ENCODE results near the gene VPS29. TPM values are rescaled to one million over a fixed set of nuclear protein-coding genes. Genes with fewer than 3 reads are reported as not detected.
A peak's percentile ranks its signal among the peaks of the same experiment; 100 is the strongest.

VPS29 gene
- total and polyA plus RNA-seq, 4 donors = 99.6 to 223 (median 172) TPM

GRCh38 chr12:110514363-110514762 is 12.5 kb upstream of the VPS29 start:
- no peaks in the 10 kb centered on the region for H3K9me3 ChIP-seq (ENCODE audit: control insufficient read depth, low read length)
- DNase-seq (no peak), ATAC-seq (ENCODE audit: low FRiP score) (no peak)
- no peak overlapping the region for H3K27ac ChIP-seq (ENCODE audit: low read depth in 1 of 2, low read length in 2 of 2)
- 71 to 74% methylated on average over 1 of the region's 1 CpG for WGBS, 2 donors
- H3K4me1 ChIP-seq (ENCODE audit: control insufficient read depth in 1 of 2, insufficient read depth in 2 of 2, low read length in 2 of 2) = no peaks in the 10 kb centered on the region
- H3K36me3 ChIP-seq (ENCODE audit: control insufficient read depth in 1 of 2, insufficient read depth in 2 of 2, low read length in 1 of 2) = no peaks in the 10 kb centered on the region
- no peaks in the 10 kb centered on the region for H3K27me3 ChIP-seq (ENCODE audit: control insufficient read depth in 1 of 2, insufficient read depth in 2 of 2, low read length in 1 of 2)
- intact Hi-C loops (cut with DNase I) = loop anchor here in 1 of 2 donors (5.0 kb wide), 1 partner anchor 88 kb away; no protein-coding TSS in a partner anchor
- no peak overlapping the region for H3K4me3 ChIP-seq (ENCODE audit: low read length in 2 of 2)

DNA sequence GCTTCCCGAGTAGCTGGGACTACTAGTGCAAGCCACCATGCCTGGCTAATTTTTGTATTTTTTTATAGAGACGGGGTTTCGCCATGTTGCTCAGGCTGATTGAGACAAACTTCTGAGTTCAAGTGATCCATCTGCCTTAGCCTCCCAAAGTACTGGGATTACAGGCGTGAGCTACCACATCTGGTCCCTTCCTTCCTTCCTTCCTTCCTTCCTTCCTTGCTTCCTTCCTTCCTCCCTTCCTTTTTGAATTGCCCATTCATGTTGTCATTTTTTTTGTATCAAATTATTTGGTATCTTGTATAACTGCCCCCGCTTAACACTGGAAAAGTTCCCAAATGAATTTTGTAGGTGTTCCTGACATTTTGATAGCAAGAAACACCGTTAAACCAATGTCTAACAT is 11.9 kb upstream of the VPS29 start:
- Histone ChIP-seq H3K9me3 (ENCODE audit: control insufficient read depth, low read length) (no peaks in the 10 kb centered on the region), H3K27ac (ENCODE audit: low read depth in 1 of 2, low read length in 2 of 2) (no peak overlapping the region), H3K36me3 (ENCODE audit: control insufficient read depth in 1 of 2, insufficient read depth in 2 of 2, low read length in 1 of 2) (no peaks in the 10 kb centered on the region), H3K4me3 (ENCODE audit: low read length in 2 of 2) (no peak overlapping the region), H3K27me3 (ENCODE audit: control insufficient read depth in 1 of 2, insufficient read depth in 2 of 2, low read length in 1 of 2) (no peaks in the 10 kb centered on the region), H3K4me1 (ENCODE audit: control insufficient read depth in 1 of 2, insufficient read depth in 2 of 2, low read length in 2 of 2) (no peaks in the 10 kb centered on the region)
- DNase-seq = no peak
- no peak for ATAC-seq (ENCODE audit: low FRiP score)
- intact Hi-C loops (cut with DNase I) = loop anchor here (2.0 to 5.0 kb wide), 2 partner anchors 88 to 375 kb away; no protein-coding TSS in a partner anchor
- 62 to 78% methylated on average over 6 of the region's 6 CpGs for WGBS, 2 donors

DNA sequence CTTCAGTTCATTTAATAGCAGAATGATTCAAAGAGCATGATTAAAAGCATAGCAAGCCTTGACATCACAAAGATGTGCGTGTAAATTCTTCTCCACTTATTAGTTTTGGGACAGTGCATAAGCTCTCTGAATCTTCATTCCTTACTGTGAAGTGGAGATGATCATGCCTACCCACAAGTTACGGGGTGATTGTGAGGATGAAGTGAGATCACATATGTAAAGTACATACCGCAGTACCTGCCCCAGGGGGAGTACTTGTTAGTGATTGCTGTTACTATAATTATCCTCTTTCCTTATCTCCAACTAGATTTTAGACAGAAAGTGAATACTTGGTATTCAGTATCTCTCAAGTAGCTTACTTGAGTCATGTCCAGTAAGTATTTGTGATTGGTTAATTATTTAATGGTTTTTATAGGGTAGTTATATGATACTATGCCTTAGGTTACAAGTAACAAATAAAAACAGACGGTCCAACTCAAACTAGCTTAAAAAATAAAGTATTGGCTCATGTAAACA is 6.2 kb upstream of the VPS29 start:
- intact Hi-C loops (cut with DNase I) = no loop called here
- Histone ChIP-seq H3K9me3 (ENCODE audit: control insufficient read depth, low read length) (no peaks in the 10 kb centered on the region), H3K27me3 (ENCODE audit: control insufficient read depth in 1 of 2, insufficient read depth in 2 of 2, low read length in 1 of 2) (no peaks in the 10 kb centered on the region), H3K4me3 (ENCODE audit: low read length in 2 of 2) (no peak overlapping the region), H3K27ac (ENCODE audit: low read depth in 1 of 2, low read length in 2 of 2) (no peak overlapping the region), H3K36me3 (ENCODE audit: control insufficient read depth in 1 of 2, insufficient read depth in 2 of 2, low read length in 1 of 2) (no peaks in the 10 kb centered on the region), H3K4me1 (ENCODE audit: control insufficient read depth in 1 of 2, insufficient read depth in 2 of 2, low read length in 2 of 2) (no peaks in the 10 kb centered on the region)
- DNase-seq (no peak), ATAC-seq (ENCODE audit: low FRiP score) (no peak)
- 88 to 90% methylated on average over 4 of the region's 4 CpGs for WGBS, 2 donors

DNA sequence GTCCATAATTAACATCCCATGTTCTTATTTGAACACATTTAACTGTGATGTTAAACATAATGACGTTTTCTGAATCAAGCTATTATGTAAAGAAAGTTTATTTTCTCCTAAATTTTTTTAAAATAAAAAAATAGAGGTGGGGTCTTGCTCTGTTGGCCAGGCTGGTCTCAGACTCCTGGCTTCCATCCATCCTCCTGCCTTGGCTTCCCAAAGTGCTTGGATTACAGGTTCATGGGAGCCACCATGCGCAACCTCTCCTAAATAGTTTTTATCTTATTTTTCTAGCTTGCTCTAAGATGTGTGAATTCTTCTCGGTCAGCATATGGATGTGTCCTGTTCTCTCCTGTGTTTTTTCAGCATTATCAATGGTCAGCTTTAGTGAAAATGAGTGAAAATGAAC is 3.4 kb upstream of the VPS29 start:
- Histone ChIP-seq H3K4me3 (ENCODE audit: low read length in 2 of 2) (no peak overlapping the region), H3K27ac (ENCODE audit: low read depth in 1 of 2, low read length in 2 of 2) (no peak overlapping the region), H3K9me3 (ENCODE audit: control insufficient read depth, low read length) (no peaks in the 10 kb centered on the region), H3K36me3 (ENCODE audit: control insufficient read depth in 1 of 2, insufficient read depth in 2 of 2, low read length in 1 of 2) (no peaks in the 10 kb centered on the region), H3K4me1 (ENCODE audit: control insufficient read depth in 1 of 2, insufficient read depth in 2 of 2, low read length in 2 of 2) (peaks cover 0 to 6% of the 10 kb centered on the region in 2 donors), H3K27me3 (ENCODE audit: control insufficient read depth in 1 of 2, insufficient read depth in 2 of 2, low read length in 1 of 2) (no peaks in the 10 kb centered on the region)
- no peak for DNase-seq
- ATAC-seq (ENCODE audit: low FRiP score) = no peak
- intact Hi-C loops (cut with DNase I) = no loop called here
- 72 to 73% methylated on average over 3 of the region's 3 CpGs for WGBS, 2 donors

DNA sequence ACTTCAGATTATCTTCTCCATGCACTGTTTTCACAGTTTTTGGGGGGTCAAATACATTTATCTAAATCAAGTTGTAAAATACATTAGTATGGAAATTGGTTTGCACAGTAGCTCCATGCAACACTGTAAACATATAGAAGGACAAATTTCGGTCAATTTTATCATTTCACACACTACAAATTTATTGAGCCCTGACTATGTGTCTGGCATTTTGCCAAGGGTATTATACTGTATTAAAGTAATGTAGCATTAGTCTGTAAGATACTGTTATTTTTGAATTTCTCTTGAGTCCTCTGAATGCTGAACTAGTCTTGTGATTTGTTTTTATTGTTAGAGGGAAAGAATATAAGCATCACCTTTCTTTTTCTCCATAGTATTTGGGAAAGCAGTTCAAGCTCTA is 1.5 kb upstream of the VPS29 start:
- intact Hi-C loops (cut with DNase I) = loop anchor here (2.0 to 5.0 kb wide), 3 partner anchors 35 to 79 kb away; partner anchors contain the start of genes FAM216A (in 2 of the 2), GPN3 (in 2 of the 2) and PPTC7 (in 1 of the 2)

GRCh38 chr12:110501399-110501751 is 536 bp downstream of the VPS29 start:
- Histone ChIP-seq H3K27ac (ENCODE audit: low read depth in 1 of 2, low read length in 2 of 2) (peak overlapping the region; percentile 69 to 87), H3K4me3 (ENCODE audit: low read length in 2 of 2) (peak overlapping the region; percentile 73 to 85), H3K9me3 (ENCODE audit: control insufficient read depth, low read length) (no peaks in the 10 kb centered on the region), H3K36me3 (ENCODE audit: control insufficient read depth in 1 of 2, insufficient read depth in 2 of 2, low read length in 1 of 2) (no peaks in the 10 kb centered on the region), H3K4me1 (ENCODE audit: control insufficient read depth in 1 of 2, insufficient read depth in 2 of 2, low read length in 2 of 2) (peaks cover 0 to 6% of the 10 kb centered on the region in 2 donors), H3K27me3 (ENCODE audit: control insufficient read depth in 1 of 2, insufficient read depth in 2 of 2, low read length in 1 of 2) (no peaks in the 10 kb centered on the region)
- no peak for ATAC-seq (ENCODE audit: low FRiP score)
- peak in 1 of 2 donors; percentile 46 for DNase-seq
- WGBS, 2 donors = 0% methylated on average over 17 of the region's 17 CpGs
- intact Hi-C loops (cut with DNase I) = loop anchor here (5.0 kb wide), 2 partner anchors 34 to 81 kb away; partner anchors contain the start of genes FAM216A (in 1 of the 2), GPN3 (in 1 of the 2) and PPTC7 (in 1 of the 2)

More for the DNA sequence above, 1.5 kb upstream of the VPS29 start:
- Histone ChIP-seq H3K36me3 (ENCODE audit: control insufficient read depth in 1 of 2, insufficient read depth in 2 of 2, low read length in 1 of 2) (no peaks in the 10 kb centered on the region), H3K4me3 (ENCODE audit: low read length in 2 of 2) (no peak overlapping the region), H3K27me3 (ENCODE audit: control insufficient read depth in 1 of 2, insufficient read depth in 2 of 2, low read length in 1 of 2) (no peaks in the 10 kb centered on the region), H3K4me1 (ENCODE audit: control insufficient read depth in 1 of 2, insufficient read depth in 2 of 2, low read length in 2 of 2) (peaks cover 0 to 6% of the 10 kb centered on the region in 2 donors), H3K9me3 (ENCODE audit: control insufficient read depth, low read length) (no peaks in the 10 kb centered on the region), H3K27ac (ENCODE audit: low read depth in 1 of 2, low read length in 2 of 2) (no peak overlapping the region)
- 42 to 65% methylated on average over 1 of the region's 1 CpG for WGBS, 2 donors
- ATAC-seq (ENCODE audit: low FRiP score) = no peak
- no peak for DNase-seq

DNA sequence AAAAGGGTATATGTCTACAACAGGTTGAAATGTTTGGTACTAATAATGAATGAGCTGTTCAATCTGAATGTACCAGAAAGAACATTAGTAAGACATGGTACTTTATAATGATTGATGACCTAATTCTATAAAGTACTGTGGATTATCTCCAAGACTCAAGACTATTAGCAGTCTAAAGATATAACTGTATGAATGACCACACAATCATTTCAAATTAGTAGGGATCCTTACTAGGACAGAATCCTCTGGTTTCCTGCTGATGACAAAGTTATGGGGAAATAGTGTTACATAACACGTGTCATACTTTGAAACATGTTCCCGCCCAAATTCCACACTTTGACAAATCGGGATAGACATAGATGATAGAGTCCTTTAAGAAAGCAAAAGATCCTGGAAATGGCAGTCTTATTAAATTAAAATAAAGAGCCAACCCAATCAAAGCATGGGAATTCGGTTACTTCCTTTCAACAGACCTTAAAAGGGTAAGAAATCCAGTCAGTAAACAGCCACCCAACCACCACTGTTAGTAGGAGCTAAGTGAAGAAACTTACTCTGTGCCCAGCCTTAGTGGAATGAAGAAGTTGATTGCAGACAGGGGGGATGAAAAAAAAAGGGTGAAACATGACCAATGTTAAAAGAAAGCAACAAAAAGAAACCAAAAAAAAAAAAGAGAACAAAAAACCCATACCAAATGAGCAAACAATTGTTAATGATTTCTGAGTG is 2.8 kb downstream of the VPS29 start:
- 47 to 54% methylated on average over 4 of the region's 4 CpGs for WGBS, 2 donors
- no peaks in the 10 kb centered on the region for H3K9me3 ChIP-seq (ENCODE audit: control insufficient read depth, low read length)
- H3K27me3 ChIP-seq (ENCODE audit: control insufficient read depth in 1 of 2, insufficient read depth in 2 of 2, low read length in 1 of 2) = no peaks in the 10 kb centered on the region
- ATAC-seq (ENCODE audit: low FRiP score) (no peak), DNase-seq (no peak)
- H3K4me1 ChIP-seq (ENCODE audit: control insufficient read depth in 1 of 2, insufficient read depth in 2 of 2, low read length in 2 of 2) = peaks cover 0 to 6% of the 10 kb centered on the region in 2 donors
- no peak overlapping the region for H3K27ac ChIP-seq (ENCODE audit: low read depth in 1 of 2, low read length in 2 of 2)
- intact Hi-C loops (cut with DNase I) = no loop called here
- no peak overlapping the region for H3K4me3 ChIP-seq (ENCODE audit: low read length in 2 of 2)
- H3K36me3 ChIP-seq (ENCODE audit: control insufficient read depth in 1 of 2, insufficient read depth in 2 of 2, low read length in 1 of 2) = no peaks in the 10 kb centered on the region

DNA sequence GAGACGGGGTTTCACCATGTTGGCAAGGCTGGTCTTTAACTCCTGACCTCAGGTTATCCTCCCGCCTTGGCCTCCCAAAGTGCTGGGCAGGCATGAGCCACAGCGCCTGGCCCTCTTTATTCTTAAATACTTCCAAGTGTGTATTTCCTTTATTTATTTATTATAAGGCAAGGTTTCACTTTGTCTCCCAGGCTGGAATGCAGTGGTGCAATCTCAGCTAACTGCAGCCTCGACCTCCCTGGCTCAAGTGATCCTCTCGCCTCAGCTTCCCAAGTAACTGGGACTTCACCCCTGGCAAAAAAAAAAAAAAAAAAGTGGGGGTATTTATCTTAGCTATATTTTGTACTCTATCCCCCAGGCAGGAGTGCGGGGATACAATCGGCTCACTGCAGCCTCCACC is 26.5 kb downstream of the VPS29 start:
- Histone ChIP-seq H3K27me3 (ENCODE audit: control insufficient read depth in 1 of 2, insufficient read depth in 2 of 2, low read length in 1 of 2) (no peaks in the 10 kb centered on the region), H3K36me3 (ENCODE audit: control insufficient read depth in 1 of 2, insufficient read depth in 2 of 2, low read length in 1 of 2) (peaks cover 0 to 1% of the 10 kb centered on the region in 2 donors), H3K4me1 (ENCODE audit: control insufficient read depth in 1 of 2, insufficient read depth in 2 of 2, low read length in 2 of 2) (no peaks in the 10 kb centered on the region), H3K4me3 (ENCODE audit: low read length in 2 of 2) (no peak overlapping the region), H3K9me3 (ENCODE audit: control insufficient read depth, low read length) (no peaks in the 10 kb centered on the region), H3K27ac (ENCODE audit: low read depth in 1 of 2, low read length in 2 of 2) (no peak overlapping the region)
- ATAC-seq (ENCODE audit: low FRiP score) = no peak
- intact Hi-C loops (cut with DNase I) = no loop called here
- 94 to 96% methylated on average over 7 of the region's 7 CpGs for WGBS, 2 donors
- DNase-seq = no peak

All from aorta (tissue), 5 donors.